PC-3 (cell line): ENCODE results near the gene EPGN.

Experiments
- EZH2 ChIP-seq: fragments of 300-600 bp; sonication (generic); IDR thresholded peaks from one replicate; pipeline ENCODE4 v1.6.1; 2017; ENCODE audit warnings: antibody characterized with exemption, mild to moderate bottlenecking, low read length; ENCODE audit not compliant: unreplicated experiment
- EZH2phosphoT487 ChIP-seq: fragments of 300-600 bp; sonication (generic); IDR thresholded peaks from 2 replicates; pipeline ENCODE4 v1.6.1; 2018; ENCODE audit warnings: mild to moderate bottlenecking, antibody characterized with exemption, low read length, borderline replicate concordance
- TF ChIP-seq, protein P1 (sequence below): fragments of 300-600 bp; sonication (generic); conservative IDR thresholded peaks from 2 replicates; pipeline ENCODE4 v1.5.1; 2017; ENCODE audit warnings: antibody characterized with exemption, low read depth, mild to moderate bottlenecking, low read length

DNA sequence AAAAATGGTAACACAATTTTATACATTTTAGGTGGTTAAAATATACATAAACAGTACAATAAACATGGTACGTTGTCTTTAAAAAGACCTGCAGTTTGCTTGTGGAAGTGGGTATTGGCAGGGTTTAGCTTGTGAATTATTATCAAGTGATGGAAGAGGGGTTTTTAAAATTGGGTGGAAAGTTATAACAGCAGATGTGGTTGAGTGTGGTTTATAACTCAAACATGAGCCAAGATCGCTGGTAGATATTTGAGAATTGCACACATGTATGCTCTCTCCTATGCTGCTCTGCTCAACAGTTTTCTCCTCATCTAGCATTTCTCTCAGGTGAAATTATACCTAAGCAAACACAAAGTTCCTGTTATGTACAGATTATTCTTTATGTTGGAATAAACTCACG is 14.0 kb downstream of the EPGN start:
- TF ChIP-seq, protein P1, sequence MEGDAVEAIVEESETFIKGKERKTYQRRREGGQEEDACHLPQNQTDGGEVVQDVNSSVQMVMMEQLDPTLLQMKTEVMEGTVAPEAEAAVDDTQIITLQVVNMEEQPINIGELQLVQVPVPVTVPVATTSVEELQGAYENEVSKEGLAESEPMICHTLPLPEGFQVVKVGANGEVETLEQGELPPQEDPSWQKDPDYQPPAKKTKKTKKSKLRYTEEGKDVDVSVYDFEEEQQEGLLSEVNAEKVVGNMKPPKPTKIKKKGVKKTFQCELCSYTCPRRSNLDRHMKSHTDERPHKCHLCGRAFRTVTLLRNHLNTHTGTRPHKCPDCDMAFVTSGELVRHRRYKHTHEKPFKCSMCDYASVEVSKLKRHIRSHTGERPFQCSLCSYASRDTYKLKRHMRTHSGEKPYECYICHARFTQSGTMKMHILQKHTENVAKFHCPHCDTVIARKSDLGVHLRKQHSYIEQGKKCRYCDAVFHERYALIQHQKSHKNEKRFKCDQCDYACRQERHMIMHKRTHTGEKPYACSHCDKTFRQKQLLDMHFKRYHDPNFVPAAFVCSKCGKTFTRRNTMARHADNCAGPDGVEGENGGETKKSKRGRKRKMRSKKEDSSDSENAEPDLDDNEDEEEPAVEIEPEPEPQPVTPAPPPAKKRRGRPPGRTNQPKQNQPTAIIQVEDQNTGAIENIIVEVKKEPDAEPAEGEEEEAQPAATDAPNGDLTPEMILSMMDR, result no peak
- no peak for TF ChIP-seq EZH2
- no peak for TF ChIP-seq EZH2phosphoT487
